ENCODE data around the gene KCNQ5. TPM values are rescaled to one million over a fixed set of nuclear protein-coding genes. Genes with fewer than 3 reads are reported as not detected.

The KCNQ5 gene
- total RNA-seq, 1 donor from 2014 or later, result 0.08 TPM

DNA sequence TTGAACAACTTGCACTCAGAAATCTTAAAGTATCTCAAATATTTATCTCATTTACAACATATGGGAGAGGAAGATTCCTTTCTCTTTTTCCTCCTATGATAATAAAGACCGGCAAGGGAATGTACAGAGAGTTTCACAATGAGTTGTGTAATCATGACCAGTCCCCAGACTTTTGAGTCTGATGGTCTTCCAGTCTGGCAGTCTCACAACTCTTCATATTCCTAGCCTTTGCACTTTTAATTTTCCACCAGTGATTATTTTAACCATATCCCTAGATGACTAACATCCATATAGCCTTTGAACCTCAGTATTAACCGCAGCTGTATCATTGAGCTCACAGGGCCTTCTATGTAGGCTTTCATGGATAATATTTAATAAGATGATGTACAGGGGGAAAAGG, 324.9 kb downstream of the KCNQ5 start:
- DNase-seq (ENCODE audit: low spot score), result no peak
- H3K27me3 Mint-ChIP-seq (ENCODE audit: unreplicated experiment), result no peaks in the 10 kb centered on the region
- no peak overlapping the region for H3K4me3 Mint-ChIP-seq (ENCODE audit: unreplicated experiment)
- TF ChIP-seq, protein P1, sequence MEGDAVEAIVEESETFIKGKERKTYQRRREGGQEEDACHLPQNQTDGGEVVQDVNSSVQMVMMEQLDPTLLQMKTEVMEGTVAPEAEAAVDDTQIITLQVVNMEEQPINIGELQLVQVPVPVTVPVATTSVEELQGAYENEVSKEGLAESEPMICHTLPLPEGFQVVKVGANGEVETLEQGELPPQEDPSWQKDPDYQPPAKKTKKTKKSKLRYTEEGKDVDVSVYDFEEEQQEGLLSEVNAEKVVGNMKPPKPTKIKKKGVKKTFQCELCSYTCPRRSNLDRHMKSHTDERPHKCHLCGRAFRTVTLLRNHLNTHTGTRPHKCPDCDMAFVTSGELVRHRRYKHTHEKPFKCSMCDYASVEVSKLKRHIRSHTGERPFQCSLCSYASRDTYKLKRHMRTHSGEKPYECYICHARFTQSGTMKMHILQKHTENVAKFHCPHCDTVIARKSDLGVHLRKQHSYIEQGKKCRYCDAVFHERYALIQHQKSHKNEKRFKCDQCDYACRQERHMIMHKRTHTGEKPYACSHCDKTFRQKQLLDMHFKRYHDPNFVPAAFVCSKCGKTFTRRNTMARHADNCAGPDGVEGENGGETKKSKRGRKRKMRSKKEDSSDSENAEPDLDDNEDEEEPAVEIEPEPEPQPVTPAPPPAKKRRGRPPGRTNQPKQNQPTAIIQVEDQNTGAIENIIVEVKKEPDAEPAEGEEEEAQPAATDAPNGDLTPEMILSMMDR (IDR thresholded peaks at IDR 0.05; ENCODE audit: unreplicated experiment), result no peak
- H3K36me3 Mint-ChIP-seq (ENCODE audit: low read depth, unreplicated experiment), result no peaks in the 10 kb centered on the region
- H3K27ac Mint-ChIP-seq (ENCODE audit: unreplicated experiment), result no peak overlapping the region
- no peaks in the 10 kb centered on the region for H3K9me3 Mint-ChIP-seq (ENCODE audit: unreplicated experiment)
- no peaks in the 10 kb centered on the region for H3K4me1 Mint-ChIP-seq (ENCODE audit: unreplicated experiment)

DNA sequence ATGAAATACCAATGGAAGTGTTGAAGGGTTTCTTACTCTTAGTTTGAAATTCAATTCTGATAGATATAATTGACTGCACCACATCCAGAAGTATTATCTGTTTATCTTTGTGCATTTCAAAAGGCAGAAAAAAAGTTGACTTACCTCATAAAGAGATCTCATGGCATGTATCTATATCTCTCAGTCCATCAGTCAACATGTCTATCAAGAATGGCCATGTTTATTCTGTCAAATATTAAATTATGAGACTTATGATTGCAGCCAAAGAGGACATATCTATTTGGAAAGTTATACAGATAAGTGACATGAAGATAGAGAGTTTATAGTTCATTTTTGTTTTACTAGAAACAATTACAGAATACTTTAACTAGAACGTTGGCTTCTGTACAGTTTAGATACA, 325.7 kb downstream of the KCNQ5 start:
- no peak overlapping the region for H3K4me3 Mint-ChIP-seq (ENCODE audit: unreplicated experiment)
- no peaks in the 10 kb centered on the region for H3K27me3 Mint-ChIP-seq (ENCODE audit: unreplicated experiment)
- no peaks in the 10 kb centered on the region for H3K9me3 Mint-ChIP-seq (ENCODE audit: unreplicated experiment)
- TF ChIP-seq, protein P1 (IDR thresholded peaks at IDR 0.05; ENCODE audit: unreplicated experiment), result no peak
- no peak for DNase-seq (ENCODE audit: low spot score)
- no peaks in the 10 kb centered on the region for H3K36me3 Mint-ChIP-seq (ENCODE audit: low read depth, unreplicated experiment)
- no peak overlapping the region for H3K27ac Mint-ChIP-seq (ENCODE audit: unreplicated experiment)
- H3K4me1 Mint-ChIP-seq (ENCODE audit: unreplicated experiment), result no peaks in the 10 kb centered on the region

DNA sequence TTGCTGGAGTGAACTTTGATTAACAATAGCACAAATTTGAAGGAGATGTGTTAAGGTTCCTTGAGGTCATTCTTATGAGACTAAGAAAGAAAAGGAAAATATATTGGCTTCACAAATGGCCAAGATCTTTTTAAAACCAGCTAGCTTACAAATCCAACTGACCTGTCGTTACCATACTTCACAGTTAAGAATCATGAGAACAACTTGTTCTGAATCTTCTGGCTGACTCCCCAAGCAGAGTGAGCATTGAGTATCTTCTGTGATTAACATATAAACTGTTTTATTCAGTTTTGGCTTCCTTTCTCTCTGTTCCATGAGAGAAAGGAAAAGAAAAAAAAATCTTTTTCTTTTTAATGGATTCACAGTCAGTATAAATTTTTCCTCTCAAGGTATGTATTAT, 326.3 kb downstream of the KCNQ5 start:
- Mint-ChIP-seq H3K4me1 (ENCODE audit: unreplicated experiment) (no peaks in the 10 kb centered on the region), H3K36me3 (ENCODE audit: low read depth, unreplicated experiment) (no peaks in the 10 kb centered on the region), H3K4me3 (ENCODE audit: unreplicated experiment) (no peak overlapping the region), H3K27me3 (ENCODE audit: unreplicated experiment) (no peaks in the 10 kb centered on the region), H3K9me3 (ENCODE audit: unreplicated experiment) (no peaks in the 10 kb centered on the region), H3K27ac (ENCODE audit: unreplicated experiment) (no peak overlapping the region)
- TF ChIP-seq, protein P1 (IDR thresholded peaks at IDR 0.05; ENCODE audit: unreplicated experiment), result no peak
- no peak for DNase-seq (ENCODE audit: low spot score)

DNA sequence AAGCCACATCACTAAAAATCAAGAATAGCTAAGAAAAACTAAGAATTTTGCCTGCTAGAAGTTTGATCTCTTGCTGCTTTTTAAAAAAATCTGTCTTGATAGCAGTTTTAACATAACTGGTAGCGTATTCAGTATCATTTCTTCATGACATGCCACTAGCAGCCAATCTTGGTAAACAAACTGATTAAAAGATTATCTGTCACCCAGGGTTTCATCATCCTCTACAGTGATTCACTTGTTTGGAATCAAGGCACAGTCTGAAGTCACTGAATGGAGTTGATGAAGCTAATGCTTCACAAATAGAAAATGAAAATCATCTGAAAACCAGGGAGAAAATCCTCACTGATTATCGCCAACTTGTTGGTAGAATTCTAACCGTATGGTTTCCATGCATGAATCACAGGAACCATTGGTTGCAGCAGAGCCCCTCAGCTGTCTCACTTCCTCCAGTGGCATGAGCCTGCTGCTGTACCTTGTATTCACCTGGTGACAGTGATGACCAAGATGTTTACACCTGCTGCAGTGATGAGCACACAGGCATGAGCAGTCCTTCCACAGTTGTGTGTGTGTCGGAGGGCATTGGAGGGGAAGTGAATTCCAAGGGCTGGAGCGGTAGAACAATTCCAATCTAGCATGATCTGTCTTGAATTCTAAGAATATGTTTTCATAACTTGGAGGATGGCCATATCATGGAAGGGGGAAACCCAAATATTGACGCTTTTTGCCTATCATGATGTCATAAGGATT, 328.4 kb downstream of the KCNQ5 start:
- Mint-ChIP-seq H3K4me3 (ENCODE audit: unreplicated experiment) (no peak overlapping the region), H3K4me1 (ENCODE audit: unreplicated experiment) (no peaks in the 10 kb centered on the region), H3K27me3 (ENCODE audit: unreplicated experiment) (no peaks in the 10 kb centered on the region), H3K36me3 (ENCODE audit: low read depth, unreplicated experiment) (no peaks in the 10 kb centered on the region), H3K9me3 (ENCODE audit: unreplicated experiment) (no peaks in the 10 kb centered on the region), H3K27ac (ENCODE audit: unreplicated experiment) (no peak overlapping the region)
- DNase-seq (ENCODE audit: low spot score), result no peak
- TF ChIP-seq, protein P1 (IDR thresholded peaks at IDR 0.05; ENCODE audit: unreplicated experiment), result no peak

DNA sequence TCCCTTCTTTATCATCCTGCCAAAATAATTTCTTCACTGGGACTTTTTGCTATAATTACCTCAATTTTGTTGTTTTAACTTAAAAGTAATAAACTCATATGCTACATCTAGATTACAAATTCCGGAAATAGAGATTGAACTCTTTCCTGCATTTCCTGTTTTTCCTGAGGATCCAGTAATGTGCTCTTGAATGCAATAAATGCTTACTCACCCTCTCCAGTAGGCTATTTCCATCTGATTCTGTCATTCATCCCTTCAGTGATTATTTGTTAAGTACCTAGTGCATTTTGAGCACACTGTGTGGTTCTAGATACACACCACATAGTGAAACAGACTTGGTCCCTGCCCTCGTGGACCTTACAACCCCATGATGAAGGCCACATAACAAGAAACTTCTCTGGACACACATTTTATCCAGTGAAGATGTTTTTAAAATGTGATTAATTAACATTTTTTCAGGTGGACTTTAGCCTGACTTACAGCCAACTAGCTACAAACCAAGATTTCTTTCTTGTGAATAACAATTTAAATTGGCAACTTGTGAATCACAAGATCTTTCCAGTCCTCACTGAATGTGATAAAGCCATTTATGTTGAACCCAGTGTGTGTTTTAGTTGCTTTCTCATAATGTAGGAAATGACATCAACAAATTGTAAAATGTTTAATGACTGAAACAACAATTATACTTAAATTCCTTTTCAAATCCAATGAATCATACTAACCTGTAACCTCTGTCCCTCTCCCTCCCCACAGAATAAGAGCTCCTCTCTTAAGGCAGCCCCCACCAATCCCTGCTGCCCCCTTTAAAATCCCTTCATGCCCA, 331.2 kb downstream of the KCNQ5 start:
- Mint-ChIP-seq H3K4me1 (ENCODE audit: unreplicated experiment) (no peaks in the 10 kb centered on the region), H3K27me3 (ENCODE audit: unreplicated experiment) (no peaks in the 10 kb centered on the region), H3K9me3 (ENCODE audit: unreplicated experiment) (no peaks in the 10 kb centered on the region), H3K36me3 (ENCODE audit: low read depth, unreplicated experiment) (no peaks in the 10 kb centered on the region), H3K4me3 (ENCODE audit: unreplicated experiment) (no peak overlapping the region), H3K27ac (ENCODE audit: unreplicated experiment) (no peak overlapping the region)
- no peak for DNase-seq (ENCODE audit: low spot score)
- TF ChIP-seq, protein P1 (IDR thresholded peaks at IDR 0.05; ENCODE audit: unreplicated experiment), result no peak

Measured in endothelial cell (in vitro differentiated cells).